ENCODE measurements around the gene MTURN.

The MTURN gene

DNA sequence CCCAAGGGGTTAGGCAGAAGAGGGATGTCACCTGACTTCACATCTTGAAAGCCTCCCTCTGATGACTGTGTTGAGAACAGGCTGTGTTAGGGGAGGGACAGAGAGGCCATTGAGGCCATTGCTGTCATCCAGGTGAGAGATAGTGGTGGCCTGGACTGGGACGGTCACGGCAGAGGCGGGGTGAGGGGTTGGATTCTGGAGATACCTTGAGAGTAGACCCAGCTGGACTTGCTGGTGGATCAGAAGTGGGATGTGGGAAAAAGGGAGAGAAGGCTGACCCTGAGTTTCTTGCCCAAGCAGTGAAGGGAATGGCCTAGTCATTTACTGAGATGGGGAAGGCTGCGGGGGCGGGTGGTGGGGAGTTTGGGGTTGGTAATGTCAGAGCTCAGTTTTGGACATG is 13.6 kb downstream of the MTURN start:
- no peaks in the 10 kb centered on the region for H3K9me3 ChIP-seq (ENCODE audit: control insufficient read depth, low read length)
- H2AFZ ChIP-seq = no peak overlapping the region
- no peak for TF ChIP-seq CTCF (IDR thresholded peaks at IDR 0.05)
- no peak overlapping the region for H3K27ac ChIP-seq
- no peaks in the 10 kb centered on the region for H3K27me3 ChIP-seq (ENCODE audit: control insufficient read depth, insufficient read depth, low read length)
- no peaks in the 10 kb centered on the region for H3K36me3 ChIP-seq (ENCODE audit: control insufficient read depth, insufficient read depth, low read length)
- H3K4me1 ChIP-seq = peaks cover 6% of the 10 kb centered on the region
- no peak overlapping the region for H3K9ac ChIP-seq
- no peak overlapping the region for H3K4me3 ChIP-seq (ENCODE audit: low read depth, low read length)
- peaks cover 35% of the 10 kb centered on the region for H3K79me2 ChIP-seq
- H3K4me2 ChIP-seq (ENCODE audit: low read length) = no peak overlapping the region

DNA sequence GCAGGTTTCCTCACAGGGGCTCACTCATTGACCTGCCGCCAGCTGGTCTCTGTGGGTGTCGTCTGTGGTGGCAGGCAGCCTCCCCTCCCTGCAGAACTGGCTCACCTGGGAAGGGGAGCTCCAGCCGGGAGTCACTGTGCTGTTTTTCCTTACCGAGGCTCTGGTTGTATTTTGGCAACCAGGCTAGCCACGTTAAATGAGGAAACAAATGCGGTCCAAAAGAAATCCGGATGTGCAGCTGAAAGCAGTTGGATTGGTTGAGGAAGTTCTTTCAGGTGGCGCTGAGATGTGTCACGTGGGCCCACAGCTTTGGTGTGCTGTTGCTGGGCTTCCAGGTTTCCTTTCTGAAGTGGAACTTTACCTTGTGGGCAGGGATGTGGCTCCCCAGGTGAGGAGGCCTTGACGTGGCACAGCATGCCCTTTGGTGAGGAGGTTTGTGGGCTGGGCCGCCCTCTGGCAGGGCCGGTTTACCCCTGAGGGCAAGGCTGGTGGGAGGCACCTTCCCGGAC is 14.2 kb downstream of the MTURN start:
- Histone ChIP-seq H3K27ac (no peak overlapping the region), H3K4me3 (ENCODE audit: low read depth, low read length) (no peak overlapping the region)
- no peak for TF ChIP-seq CTCF (IDR thresholded peaks at IDR 0.05)

GRCh38 chr7:30149640-30150272 is 15.0 kb downstream of the MTURN start:
- peaks cover 34% of the 10 kb centered on the region for H3K79me2 ChIP-seq
- H3K4me3 ChIP-seq (ENCODE audit: low read depth, low read length) = no peak overlapping the region
- no peak overlapping the region for H3K27ac ChIP-seq
- no peak overlapping the region for H2AFZ ChIP-seq
- no peak overlapping the region for H3K9ac ChIP-seq
- no peaks in the 10 kb centered on the region for H3K4me1 ChIP-seq
- no peak for TF ChIP-seq CTCF (IDR thresholded peaks at IDR 0.05)
- H3K9me3 ChIP-seq (ENCODE audit: control insufficient read depth, low read length) = no peaks in the 10 kb centered on the region
- H3K4me2 ChIP-seq (ENCODE audit: low read length) = no peak overlapping the region
- H3K36me3 ChIP-seq (ENCODE audit: control insufficient read depth, insufficient read depth, low read length) = no peaks in the 10 kb centered on the region
- H3K27me3 ChIP-seq (ENCODE audit: control insufficient read depth, insufficient read depth, low read length) = no peaks in the 10 kb centered on the region

More for the DNA sequence above, 14.2 kb downstream of the MTURN start:
- peaks cover 35% of the 10 kb centered on the region for H3K79me2 ChIP-seq
- no peaks in the 10 kb centered on the region for H3K27me3 ChIP-seq (ENCODE audit: control insufficient read depth, insufficient read depth, low read length)
- H3K4me2 ChIP-seq (ENCODE audit: low read length) = no peak overlapping the region
- no peak overlapping the region for H3K9ac ChIP-seq
- peaks cover under 1% of the 10 kb centered on the region for H3K4me1 ChIP-seq
- H3K36me3 ChIP-seq (ENCODE audit: control insufficient read depth, insufficient read depth, low read length) = no peaks in the 10 kb centered on the region
- no peak overlapping the region for H2AFZ ChIP-seq
- no peaks in the 10 kb centered on the region for H3K9me3 ChIP-seq (ENCODE audit: control insufficient read depth, low read length)

GRCh38 chr7:30150711-30151110 is 15.9 kb downstream of the MTURN start:
- TF ChIP-seq CTCF (IDR thresholded peaks at IDR 0.05) = no peak
- no peaks in the 10 kb centered on the region for H3K4me1 ChIP-seq
- no peak overlapping the region for H3K9ac ChIP-seq
- no peak overlapping the region for H2AFZ ChIP-seq
- H3K9me3 ChIP-seq (ENCODE audit: control insufficient read depth, low read length) = no peaks in the 10 kb centered on the region
- peaks cover 26% of the 10 kb centered on the region for H3K79me2 ChIP-seq
- no peak overlapping the region for H3K4me2 ChIP-seq (ENCODE audit: low read length)
- no peak overlapping the region for H3K27ac ChIP-seq
- no peaks in the 10 kb centered on the region for H3K36me3 ChIP-seq (ENCODE audit: control insufficient read depth, insufficient read depth, low read length)
- no peaks in the 10 kb centered on the region for H3K27me3 ChIP-seq (ENCODE audit: control insufficient read depth, insufficient read depth, low read length)
- no peak overlapping the region for H3K4me3 ChIP-seq (ENCODE audit: low read depth, low read length)

DNA sequence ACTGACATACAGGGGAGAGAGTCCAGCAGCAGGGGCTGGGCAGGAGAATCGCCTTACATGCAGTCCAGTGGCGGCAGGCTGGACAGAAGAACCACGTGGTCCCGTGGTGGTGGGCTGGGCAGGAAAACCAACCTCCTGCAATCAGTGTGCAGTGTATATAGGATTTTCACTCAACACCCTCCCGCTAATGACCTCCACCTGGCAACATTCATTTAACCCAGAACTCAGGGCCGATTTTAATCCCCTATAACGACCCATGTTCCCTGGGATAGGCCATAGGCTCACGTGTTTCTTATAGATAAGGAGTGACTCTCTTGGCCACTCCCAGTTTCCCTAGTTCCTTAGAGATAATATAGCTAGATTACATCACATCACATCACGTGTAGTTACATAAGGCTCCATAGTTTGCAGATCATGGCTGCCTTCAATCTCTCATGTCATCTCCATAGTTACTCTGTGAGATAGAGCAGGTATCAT is 19.4 kb downstream of the MTURN start:
- Histone ChIP-seq H3K4me1 (no peaks in the 10 kb centered on the region), H3K4me3 (ENCODE audit: low read depth, low read length) (no peak overlapping the region), H3K27me3 (ENCODE audit: control insufficient read depth, insufficient read depth, low read length) (no peaks in the 10 kb centered on the region), H3K27ac (no peak overlapping the region), H3K9ac (no peak overlapping the region), H3K36me3 (ENCODE audit: control insufficient read depth, insufficient read depth, low read length) (no peaks in the 10 kb centered on the region), H3K9me3 (ENCODE audit: control insufficient read depth, low read length) (no peaks in the 10 kb centered on the region), H3K79me2 (peaks cover 3% of the 10 kb centered on the region), H3K4me2 (ENCODE audit: low read length) (no peak overlapping the region), H2AFZ (no peak overlapping the region)
- no peak for TF ChIP-seq CTCF (IDR thresholded peaks at IDR 0.05)
